Activated T-helper 1 cell treated with anti-CD3 and anti-CD28 coated beads, Interleukin-12 subunit alpha, Interleukin-12 subunit beta, Interleukin-2, Interleukin-4 antibody, amounts not matched to agents 30 ng/mL and 10 ng/mL and 1 ng/mL, durations not matched to agents 14 hours and 24 hours and 36 hours (primary cell): ENCODE data around the gene KRTAP9-7. TPM values are rescaled to one million over a fixed set of nuclear protein-coding genes. Genes with fewer than 3 reads are reported as not detected.

Experiments
- DNase-seq: peaks from one replicate; pipeline ENCODE4 v3.0.0; 2021; ENCODE audit warnings: low spot score
- H3K27ac Mint-ChIP-seq: one replicate; pipeline ENCODE4 v1.8.0; 2021; ENCODE audit warnings: mild to moderate bottlenecking, mixed read lengths
- H3K27me3 Mint-ChIP-seq: one replicate; pipeline ENCODE4 v1.8.0; 2022; ENCODE audit warnings: mild to moderate bottlenecking, moderate library complexity, mixed read lengths; ENCODE audit not compliant: insufficient read depth
- H3K36me3 Mint-ChIP-seq: one replicate; pipeline ENCODE4 v1.8.0; 2021; ENCODE audit warnings: low read depth, mixed read lengths
- H3K4me1 Mint-ChIP-seq: one replicate; pipeline ENCODE4 v1.8.0; 2021; ENCODE audit warnings: low read depth, mixed read lengths
- H3K4me3 Mint-ChIP-seq: one replicate; pipeline ENCODE4 v1.8.0; 2021; ENCODE audit warnings: mild to moderate bottlenecking, moderate library complexity, mixed read lengths
- H3K9me3 Mint-ChIP-seq: one replicate; pipeline ENCODE4 v1.8.0; 2021; ENCODE audit warnings: mixed read lengths
- intact Hi-C: fragments of 100-400 bp; cut with micrococcal nuclease; formaldehyde crosslinking; loops from one replicate; pipeline ENCODE4 v1.15.1; 2024
- total RNA-seq: library from RNA; stranded (reverse); gene quantifications from 2 replicates; pipeline ENCODE4 v1.2.3, GENCODE V29; 2022

KRTAP9-7 gene
- total RNA-seq, 1 donor from 2014 or later, result not detected

DNA sequence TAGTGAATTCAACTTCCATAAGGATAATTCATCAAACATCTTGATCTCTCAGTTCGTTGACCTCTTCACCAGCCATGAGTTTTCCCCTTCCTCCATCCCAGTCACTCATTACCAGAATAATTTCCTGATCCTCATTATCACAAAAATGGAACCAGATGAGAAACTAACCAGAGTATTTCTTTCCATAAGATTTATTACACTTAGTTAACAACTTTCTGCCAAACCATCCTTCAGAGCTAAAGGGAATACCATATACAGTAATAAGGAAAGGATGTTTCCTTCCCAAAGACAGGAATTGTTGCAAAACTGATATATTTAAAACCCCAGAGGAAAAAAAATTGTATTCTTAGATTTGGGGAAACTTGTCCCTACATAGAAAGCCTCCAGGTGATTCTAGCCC lies 18.5 kb downstream of the KRTAP9-7 start:
- no peak for DNase-seq
- H3K4me1 Mint-ChIP-seq, result no peaks in the 10 kb centered on the region
- H3K27me3 Mint-ChIP-seq, result peaks cover 9% of the 10 kb centered on the region
- H3K9me3 Mint-ChIP-seq, result no peaks in the 10 kb centered on the region
- H3K36me3 Mint-ChIP-seq, result no peaks in the 10 kb centered on the region
- no peak overlapping the region for H3K27ac Mint-ChIP-seq
- intact Hi-C loops, result no loop called here
- no peak overlapping the region for H3K4me3 Mint-ChIP-seq

DNA sequence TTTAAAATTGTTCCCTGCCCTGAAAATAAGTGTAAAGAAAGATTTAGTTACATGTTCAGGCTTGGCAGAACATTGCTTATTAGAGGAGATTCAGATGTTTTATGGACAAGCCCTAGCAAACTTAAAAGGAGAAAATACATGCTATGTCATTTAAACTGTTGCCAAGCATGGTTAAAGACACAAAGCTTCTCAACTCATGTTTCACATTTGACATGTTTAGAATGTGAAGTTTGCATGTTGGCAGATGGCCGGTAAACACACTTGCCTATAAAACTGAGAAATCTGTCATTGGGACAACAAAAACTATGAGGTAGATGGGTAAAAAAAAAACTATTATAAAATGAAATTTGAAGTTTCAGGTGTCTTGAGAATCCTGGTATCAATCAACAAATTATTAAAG lies 21.3 kb downstream of the KRTAP9-7 start:
- Mint-ChIP-seq H3K9me3 (no peaks in the 10 kb centered on the region), H3K27me3 (peaks cover 9% of the 10 kb centered on the region), H3K4me3 (no peak overlapping the region), H3K27ac (no peak overlapping the region), H3K4me1 (no peaks in the 10 kb centered on the region), H3K36me3 (no peaks in the 10 kb centered on the region)
- no peak for DNase-seq
- intact Hi-C loops, result no loop called here

DNA sequence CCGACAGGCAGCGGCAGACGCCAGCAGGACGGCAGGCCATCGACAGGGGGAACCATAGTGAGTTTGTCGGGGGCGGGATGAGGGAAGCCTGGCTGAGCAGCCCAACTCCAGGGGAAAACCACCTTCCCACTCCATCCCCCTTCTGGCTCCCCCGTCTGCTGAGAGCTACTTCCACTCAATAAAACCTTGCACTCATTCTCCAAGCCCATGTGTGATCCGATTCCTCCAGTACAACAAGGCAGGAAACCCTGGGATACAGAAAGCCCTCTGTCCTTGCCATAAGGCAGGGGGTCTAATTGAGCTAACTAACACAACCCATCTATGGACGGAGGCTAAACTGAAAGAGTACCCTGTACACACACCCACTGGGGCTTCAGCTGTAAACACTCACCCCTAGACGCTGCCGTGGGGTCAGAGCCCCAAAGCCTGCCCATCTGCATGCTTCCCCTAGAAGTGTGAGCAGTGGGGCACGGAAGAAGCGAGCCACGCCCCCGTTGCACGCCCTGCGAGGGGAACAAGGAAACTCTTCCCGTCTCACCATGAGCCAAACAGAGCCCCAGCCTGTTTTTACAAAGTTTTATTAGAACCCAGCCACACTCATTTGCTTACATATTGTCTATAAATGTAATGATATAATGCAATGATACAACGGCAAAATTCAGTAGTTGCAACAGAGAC lies 23.1 kb downstream of the KRTAP9-7 start:
- H3K4me3 Mint-ChIP-seq, result no peak overlapping the region
- no peaks in the 10 kb centered on the region for H3K36me3 Mint-ChIP-seq
- no peaks in the 10 kb centered on the region for H3K4me1 Mint-ChIP-seq

DNA sequence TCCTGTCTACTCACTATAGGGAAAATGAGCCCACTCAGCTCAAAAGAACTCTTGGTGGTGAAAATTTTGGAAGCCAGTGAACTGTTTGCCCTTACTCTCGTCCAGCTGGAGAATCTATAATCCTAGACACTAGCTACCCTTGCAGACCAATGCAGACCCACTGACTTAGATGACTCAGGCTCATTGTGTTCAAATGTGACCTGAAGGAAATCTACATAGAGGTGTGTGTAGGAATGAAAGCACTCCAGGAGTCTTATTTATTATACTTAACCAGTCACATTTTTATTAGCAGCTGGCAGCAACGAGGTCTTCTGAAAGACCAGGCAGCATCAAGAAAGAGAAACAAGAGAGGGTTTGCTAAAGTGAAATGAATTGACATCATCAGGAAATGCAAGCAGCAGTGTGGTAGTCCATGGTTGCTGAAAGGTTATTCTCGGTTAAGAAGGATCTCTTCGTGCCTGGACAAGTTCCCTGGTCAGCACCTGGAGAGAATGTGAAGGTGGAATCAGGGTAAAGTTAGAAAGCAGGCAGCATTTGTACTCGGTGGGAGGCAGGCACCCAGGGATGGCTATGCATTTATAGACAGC lies 25.8 kb downstream of the KRTAP9-7 start:
- Mint-ChIP-seq H3K4me3 (no peak overlapping the region), H3K9me3 (no peaks in the 10 kb centered on the region), H3K27me3 (peaks cover 2% of the 10 kb centered on the region), H3K4me1 (no peaks in the 10 kb centered on the region), H3K27ac (no peak overlapping the region), H3K36me3 (no peaks in the 10 kb centered on the region)
- no peak for DNase-seq
- intact Hi-C loops, result no loop called here

More for the DNA sequence above, 23.1 kb downstream of the KRTAP9-7 start:
- Mint-ChIP-seq H3K27me3 (peaks cover 4% of the 10 kb centered on the region), H3K9me3 (no peaks in the 10 kb centered on the region), H3K27ac (no peak overlapping the region)
- intact Hi-C loops, result no loop called here
- no peak for DNase-seq

DNA sequence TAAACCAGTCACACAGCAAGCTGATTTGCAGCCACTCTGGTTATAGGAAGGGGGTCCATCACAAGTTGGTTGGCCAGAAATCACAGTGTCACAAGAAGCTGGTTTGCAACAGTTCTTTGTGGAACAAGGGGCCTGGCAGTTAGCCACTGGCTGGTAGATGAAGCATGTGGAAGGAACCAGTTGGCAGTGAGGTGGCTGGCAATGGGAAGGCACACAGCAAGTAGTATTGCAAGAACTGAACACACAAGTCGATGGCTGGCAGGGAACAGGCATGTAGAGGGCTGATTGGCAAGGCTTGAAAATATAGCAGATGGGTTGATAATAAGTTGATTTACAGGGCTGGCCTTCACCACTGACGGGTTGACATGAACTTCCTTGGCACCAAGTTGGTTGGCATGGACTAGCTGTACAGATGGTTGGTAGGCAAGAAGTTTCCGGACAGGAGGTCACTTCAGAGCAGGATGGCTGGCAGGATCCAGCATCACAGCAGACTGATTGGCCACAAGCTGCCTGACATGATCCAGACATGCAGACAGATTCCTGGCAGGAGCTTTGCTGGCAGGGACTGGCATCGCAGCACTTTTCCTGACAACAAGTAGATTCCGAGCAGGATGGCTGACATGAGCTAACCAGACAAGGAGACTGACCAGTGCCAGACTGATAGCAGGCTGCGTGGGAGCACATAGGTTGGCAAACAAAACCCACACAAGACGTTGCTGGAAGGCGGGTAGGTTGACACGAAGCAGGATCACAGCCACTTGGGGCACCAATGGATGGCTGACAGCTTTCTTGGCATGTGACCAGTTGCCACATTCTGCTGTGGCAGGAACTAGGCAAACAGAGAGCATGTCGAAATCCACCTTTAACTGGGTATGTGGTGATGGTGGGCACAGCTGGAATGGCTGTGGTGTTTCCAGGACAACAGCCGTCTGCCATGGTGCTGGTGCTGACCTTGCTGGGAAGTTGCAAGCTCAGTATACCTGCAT lies 26.7 kb downstream of the KRTAP9-7 start, which contains the start of gene KRTAP29-1:
KRTAP29-1 (minus strand) TSS at position 936 of the 986 bp plus-strand sequence; CDS start at position 936, 0 bp downstream.
- H3K36me3 Mint-ChIP-seq, result no peaks in the 10 kb centered on the region

DNA sequence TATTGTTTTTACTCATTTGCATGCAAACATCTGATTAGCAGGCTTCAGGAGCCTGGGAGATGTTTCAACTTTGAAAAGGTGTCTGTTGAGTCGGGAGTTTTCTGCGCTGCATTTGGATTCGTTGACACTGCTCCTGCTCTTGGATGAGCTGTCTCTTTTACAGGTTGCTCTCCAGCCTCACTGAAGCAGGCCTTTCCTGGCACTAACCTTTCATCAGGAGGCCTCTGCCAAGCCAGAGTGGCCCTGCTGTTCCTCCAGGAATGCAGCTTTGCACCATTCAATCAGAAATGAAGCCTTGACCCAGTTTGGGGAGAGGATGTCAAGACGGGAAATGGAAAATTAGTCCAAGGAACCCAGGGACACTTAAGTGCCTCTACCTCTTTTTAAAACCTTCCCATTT lies 27.5 kb downstream of the KRTAP9-7 start:
- Mint-ChIP-seq H3K4me1 (peaks cover 5% of the 10 kb centered on the region), H3K36me3 (no peaks in the 10 kb centered on the region), H3K27me3 (peaks cover 11% of the 10 kb centered on the region), H3K27ac (no peak overlapping the region), H3K9me3 (no peaks in the 10 kb centered on the region), H3K4me3 (no peak overlapping the region)
- no peak for DNase-seq
- intact Hi-C loops, result no loop called here

More for the DNA sequence above, 26.7 kb downstream of the KRTAP9-7 start, which contains the start of gene KRTAP29-1:
- no peak within 1 kb of the TSS for H3K4me3 Mint-ChIP-seq
- no peaks in the 10 kb centered on the region for H3K4me1 Mint-ChIP-seq
- intact Hi-C loops, result no loop called here
- no peak within 1 kb of the TSS for H3K27ac Mint-ChIP-seq
- peaks cover 5% of the 10 kb centered on the region for H3K27me3 Mint-ChIP-seq
- DNase-seq, result no peak
- no peaks in the 10 kb centered on the region for H3K9me3 Mint-ChIP-seq

DNA sequence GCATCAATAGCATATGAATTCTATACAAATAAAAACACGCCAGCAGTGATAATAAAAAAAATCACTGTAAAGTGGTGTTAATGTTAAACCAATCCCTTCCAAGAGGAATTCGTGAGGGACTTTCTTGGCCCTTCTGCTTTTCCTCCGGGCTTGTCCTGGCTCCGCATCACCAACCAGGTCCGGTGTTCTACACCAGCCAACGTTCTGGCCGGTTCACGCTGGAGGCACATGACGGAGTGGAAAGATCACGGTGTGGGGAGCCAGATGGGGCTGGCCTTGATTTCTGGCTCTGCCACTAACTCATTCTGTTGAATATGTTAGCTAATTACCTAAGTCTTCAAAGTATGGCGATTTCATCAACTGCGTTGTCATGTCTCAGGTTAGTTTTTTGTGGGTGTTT lies 28.6 kb downstream of the KRTAP9-7 start:
- Mint-ChIP-seq H3K27me3 (peaks cover 9% of the 10 kb centered on the region), H3K4me1 (peaks cover 16% of the 10 kb centered on the region), H3K9me3 (no peaks in the 10 kb centered on the region), H3K36me3 (no peaks in the 10 kb centered on the region), H3K27ac (no peak overlapping the region), H3K4me3 (no peak overlapping the region)
- intact Hi-C loops, result no loop called here
- no peak for DNase-seq

DNA sequence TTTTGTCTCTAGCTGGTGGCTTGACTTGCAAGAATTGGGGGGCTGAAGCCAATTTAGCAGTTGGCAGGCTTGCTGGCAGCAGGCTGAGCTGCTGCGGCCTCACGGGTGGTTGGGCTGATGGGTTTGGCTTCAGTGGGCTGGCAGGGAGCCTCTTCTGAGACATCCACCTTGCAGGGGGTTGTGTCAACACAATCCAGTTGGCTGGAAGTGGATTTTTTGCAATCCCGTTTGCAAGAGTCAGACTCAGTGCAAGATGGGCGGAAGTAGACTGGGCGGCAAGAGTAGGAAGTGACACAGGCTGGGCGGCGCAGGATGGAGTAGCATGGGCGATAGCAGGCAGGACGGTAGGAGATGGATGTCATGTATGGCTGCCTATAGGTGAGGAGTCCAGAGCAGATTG lies 32.1 kb downstream of the KRTAP9-7 start:
- DNase-seq, result no peak
- Mint-ChIP-seq H3K27me3 (peaks cover 12% of the 10 kb centered on the region), H3K27ac (no peak overlapping the region), H3K9me3 (no peaks in the 10 kb centered on the region), H3K4me3 (no peak overlapping the region), H3K4me1 (peaks cover 32% of the 10 kb centered on the region), H3K36me3 (no peaks in the 10 kb centered on the region)
- intact Hi-C loops, result loop anchor here (5.0 kb wide), 1 partner anchor 400 kb away; no protein-coding TSS in a partner anchor

DNA sequence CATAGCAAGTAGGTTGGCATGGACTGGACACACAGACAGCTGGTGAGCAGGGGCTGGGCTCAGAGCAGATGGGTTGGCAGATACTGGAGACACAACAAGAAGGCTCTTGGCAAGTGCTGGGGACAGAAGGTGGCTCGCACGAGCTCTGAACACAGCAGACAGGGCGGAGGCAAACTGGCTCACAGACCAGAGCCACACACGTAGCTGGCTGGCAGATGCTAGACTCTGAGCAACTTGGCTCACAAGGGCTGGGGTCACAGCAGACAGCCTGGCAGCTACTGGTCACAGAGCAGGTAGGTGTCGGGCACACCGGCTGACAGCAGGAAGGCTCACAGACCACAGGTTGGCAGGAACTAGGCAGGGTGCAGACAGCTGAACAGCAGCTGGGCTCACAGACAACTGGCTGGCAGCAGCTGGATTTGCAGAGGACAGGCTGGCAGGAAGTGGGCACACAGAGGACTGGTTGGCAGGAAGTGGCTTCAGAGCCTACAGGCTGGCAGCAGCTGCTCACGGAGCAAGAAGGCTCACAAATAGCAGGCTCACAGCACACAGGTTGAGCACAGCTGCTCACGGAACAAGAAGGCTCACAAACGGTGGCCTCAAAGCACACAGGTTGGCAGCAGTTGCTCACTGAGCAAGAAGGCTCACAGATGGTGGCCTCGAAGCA lies 32.9 kb downstream of the KRTAP9-7 start:
- intact Hi-C loops, result loop anchor here (5.0 kb wide), 1 partner anchor 401 kb away; no protein-coding TSS in a partner anchor
- H3K27ac Mint-ChIP-seq, result no peak overlapping the region
- H3K4me3 Mint-ChIP-seq, result no peak overlapping the region
- H3K36me3 Mint-ChIP-seq, result no peaks in the 10 kb centered on the region
- peaks cover 12% of the 10 kb centered on the region for H3K27me3 Mint-ChIP-seq
- peaks cover 32% of the 10 kb centered on the region for H3K4me1 Mint-ChIP-seq
- DNase-seq, result no peak
- no peaks in the 10 kb centered on the region for H3K9me3 Mint-ChIP-seq

DNA sequence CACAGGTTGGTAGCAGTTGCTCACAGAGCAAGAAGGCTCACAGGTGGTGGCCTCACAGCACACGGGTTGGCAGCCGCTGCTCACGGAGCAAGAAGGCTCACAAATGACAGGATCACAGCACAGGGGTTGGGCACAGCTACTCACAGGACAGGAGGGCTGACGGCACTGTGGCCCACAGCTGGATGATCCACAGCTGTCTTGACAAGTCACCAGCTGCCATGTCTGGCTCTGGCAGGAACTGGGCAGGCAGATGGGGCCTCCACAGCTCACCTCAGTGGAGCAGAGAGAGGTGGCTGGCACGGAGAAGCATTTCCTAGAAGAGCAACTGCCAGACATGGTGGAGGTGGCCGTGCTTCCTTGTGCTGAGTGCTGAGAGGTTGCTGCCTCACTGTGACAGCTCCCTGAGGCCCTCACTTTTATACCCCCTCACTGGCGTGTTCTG lies 33.4 kb downstream of the KRTAP9-7 start, which contains the start of gene KRTAP16-1:
KRTAP16-1 (minus strand) TSS at position 392 of the 442 bp plus-strand sequence; CDS start at position 336, 56 bp downstream.
- peaks cover 12% of the 10 kb centered on the region for H3K27me3 Mint-ChIP-seq
- H3K36me3 Mint-ChIP-seq, result no peaks in the 10 kb centered on the region
- no peaks in the 10 kb centered on the region for H3K9me3 Mint-ChIP-seq
- H3K27ac Mint-ChIP-seq, result no peak within 1 kb of the TSS
- peaks cover 32% of the 10 kb centered on the region for H3K4me1 Mint-ChIP-seq
- intact Hi-C loops, result loop anchor here (5.0 kb wide), 1 partner anchor 402 kb away; no protein-coding TSS in a partner anchor
- DNase-seq, result no peak
- no peak within 1 kb of the TSS for H3K4me3 Mint-ChIP-seq

DNA sequence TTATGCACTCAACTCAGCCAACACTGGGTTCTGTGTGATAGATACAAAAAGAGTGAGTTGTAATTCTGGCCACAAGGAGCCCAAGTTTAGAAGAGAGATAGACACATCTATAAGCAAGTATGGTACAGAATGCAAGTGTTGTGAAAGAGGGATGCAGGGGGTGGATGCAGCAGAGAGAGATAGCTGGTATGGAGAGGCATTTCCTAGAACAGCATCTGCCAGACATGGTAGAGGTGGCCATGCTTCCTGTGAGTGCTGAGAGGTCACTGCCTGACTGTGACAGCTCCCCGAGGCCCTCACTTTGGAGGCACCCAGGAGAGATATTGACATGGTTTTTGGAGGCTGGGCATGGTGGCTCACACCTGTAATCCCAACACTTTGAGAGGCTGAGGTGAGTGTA lies 35.6 kb downstream of the KRTAP9-7 start:
- Mint-ChIP-seq H3K9me3 (no peaks in the 10 kb centered on the region), H3K4me3 (no peak overlapping the region), H3K4me1 (peaks cover 32% of the 10 kb centered on the region), H3K27me3 (peaks cover 13% of the 10 kb centered on the region), H3K27ac (no peak overlapping the region), H3K36me3 (no peaks in the 10 kb centered on the region)
- no peak for DNase-seq
- intact Hi-C loops, result no loop called here

DNA sequence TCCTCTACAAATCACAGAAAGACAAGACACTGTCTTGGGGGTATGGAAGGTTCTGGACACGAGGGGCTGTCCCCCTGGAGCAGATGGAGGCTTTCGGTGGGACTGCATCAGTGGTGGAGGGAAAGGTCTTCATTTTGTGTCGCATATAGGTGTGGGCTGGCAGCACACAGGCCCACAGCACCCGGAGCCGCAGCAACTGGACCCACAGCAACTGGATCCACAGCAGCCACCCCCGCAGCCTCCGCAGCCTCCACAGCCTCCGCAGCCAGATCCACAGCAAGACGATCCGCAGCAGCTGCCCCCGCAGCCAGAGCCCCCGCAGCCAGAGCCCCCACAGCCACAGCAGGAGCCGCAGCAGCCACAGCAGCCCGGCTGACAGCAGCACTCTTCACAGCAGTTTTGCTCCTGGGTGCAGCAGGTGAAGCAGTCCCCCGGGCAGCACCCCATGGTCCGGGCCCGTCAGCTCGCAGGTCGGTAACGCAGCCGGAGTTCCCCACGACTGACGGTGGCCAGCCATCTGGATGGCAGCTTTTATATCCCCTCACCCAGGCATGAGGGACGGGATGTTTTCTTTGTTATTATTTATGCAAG lies 39.8 kb downstream of the KRTAP9-7 start, which contains the start of gene KRTAP17-1:
KRTAP17-1 (minus strand) TSS at position 507 of the 591 bp plus-strand sequence; CDS start at position 447, 60 bp downstream.
- intact Hi-C loops, result no loop called here
- Mint-ChIP-seq H3K27ac (no peak within 1 kb of the TSS), H3K36me3 (no peaks in the 10 kb centered on the region)

More for the DNA sequence above, 39.8 kb downstream of the KRTAP9-7 start, which contains the start of gene KRTAP17-1:
- no peak for DNase-seq
- H3K4me3 Mint-ChIP-seq, result no peak within 1 kb of the TSS
- H3K27me3 Mint-ChIP-seq, result peaks cover 6% of the 10 kb centered on the region
- H3K9me3 Mint-ChIP-seq, result peaks cover 13% of the 10 kb centered on the region
- H3K4me1 Mint-ChIP-seq, result peaks cover 8% of the 10 kb centered on the region
